ENCODE measurements around the gene HNRNPC.

HNRNPC gene

GRCh38 chr14:21211509-21211908, 57.7 kb downstream of the HNRNPC start:
- DNase-seq (ENCODE audit: low read depth in 2 of 2) = no peak

- no peak for DNase-seq (ENCODE audit: low read depth in 2 of 2)
Measured at GRCh38 chr14:21210023-21210422, 59.2 kb downstream of the HNRNPC start.

- DNase-seq (ENCODE audit: low read depth in 2 of 2) = no peak
Measured at GRCh38 chr14:21209185-21209584, 60.1 kb downstream of the HNRNPC start.

- no peak for DNase-seq (ENCODE audit: low read depth in 2 of 2)
Measured at GRCh38 chr14:21208554-21208953, 60.7 kb downstream of the HNRNPC start.

- no peak for DNase-seq (ENCODE audit: low read depth in 2 of 2)
Measured at GRCh38 chr14:21206753-21207684, 62.2 kb downstream of the HNRNPC start.

- DNase-seq (ENCODE audit: low read depth in 2 of 2) = no peak
Measured at GRCh38 chr14:21205678-21206581, 63.3 kb downstream of the HNRNPC start.

- DNase-seq (ENCODE audit: low read depth in 2 of 2) = no peak
Measured at GRCh38 chr14:21205026-21205677, 64.1 kb downstream of the HNRNPC start.

- DNase-seq (ENCODE audit: low read depth in 2 of 2) = no peak
Measured at GRCh38 chr14:21204167-21205025, 64.8 kb downstream of the HNRNPC start.

- no peak for DNase-seq (ENCODE audit: low read depth in 2 of 2)
Measured at GRCh38 chr14:21203470-21204166, 65.6 kb downstream of the HNRNPC start.

GRCh38 chr14:21202463-21203358, 66.5 kb downstream of the HNRNPC start:
- no peak for DNase-seq (ENCODE audit: low read depth in 2 of 2)

- DNase-seq (ENCODE audit: low read depth in 2 of 2) = no peak
Measured at GRCh38 chr14:21201732-21202462, 67.3 kb downstream of the HNRNPC start.

- DNase-seq (ENCODE audit: low read depth in 2 of 2) = no peak
Measured at GRCh38 chr14:21200752-21201461, 68.3 kb downstream of the HNRNPC start.

- no peak for DNase-seq (ENCODE audit: low read depth in 2 of 2)
Measured at GRCh38 chr14:21199611-21200560, 69.4 kb downstream of the HNRNPC start.

GRCh38 chr14:21197418-21198205, 71.6 kb downstream of the HNRNPC start:
- DNase-seq (ENCODE audit: low read depth in 2 of 2) = no peak

- no peak for DNase-seq (ENCODE audit: low read depth in 2 of 2)
Measured at GRCh38 chr14:21194597-21194996, 74.6 kb downstream of the HNRNPC start.
